ENCODE data around the gene ARAF. TPM values are rescaled to one million over a fixed set of nuclear protein-coding genes. Genes with fewer than 3 reads are reported as not detected.

ARAF gene
- 11.3 TPM for total RNA-seq

DNA sequence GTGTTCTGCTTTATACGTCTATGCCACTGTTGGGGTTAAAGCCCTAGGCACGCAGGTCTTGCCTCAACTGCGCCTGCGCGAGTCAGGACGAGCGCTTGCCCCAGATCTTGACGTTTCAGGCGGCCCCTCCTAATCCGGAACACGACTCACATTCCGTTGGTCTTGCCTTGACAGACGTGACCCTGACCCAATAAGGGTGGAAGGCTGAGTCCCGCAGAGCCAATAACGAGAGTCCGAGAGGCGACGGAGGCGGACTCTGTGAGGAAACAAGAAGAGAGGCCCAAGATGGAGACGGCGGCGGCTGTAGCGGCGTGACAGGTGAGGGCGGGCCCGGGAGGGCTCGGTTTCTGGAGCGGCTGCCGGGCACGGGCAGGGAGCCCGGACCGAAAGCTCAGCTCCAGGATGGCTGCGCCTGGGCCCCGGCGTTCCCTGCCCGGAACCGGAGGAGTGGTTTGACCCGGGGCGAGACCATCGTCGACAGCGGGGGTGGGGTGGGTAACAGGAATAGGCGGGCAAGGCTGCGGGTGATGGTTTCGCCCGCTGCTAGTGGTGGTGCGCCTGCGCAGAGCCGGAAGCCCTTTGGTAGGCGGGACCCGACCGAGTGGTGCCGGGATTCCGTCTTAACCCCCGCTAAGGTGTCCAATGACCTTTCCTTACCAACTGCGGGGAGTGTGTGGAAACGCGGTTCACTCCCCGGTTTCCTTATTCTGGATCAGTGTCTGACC, at the start of gene ARAF:
Gene ARAF (plus strand): TSS at position 272 of the 725 bp plus-strand sequence. CDS start 1,763 bp downstream, outside the sequence.

DNA sequence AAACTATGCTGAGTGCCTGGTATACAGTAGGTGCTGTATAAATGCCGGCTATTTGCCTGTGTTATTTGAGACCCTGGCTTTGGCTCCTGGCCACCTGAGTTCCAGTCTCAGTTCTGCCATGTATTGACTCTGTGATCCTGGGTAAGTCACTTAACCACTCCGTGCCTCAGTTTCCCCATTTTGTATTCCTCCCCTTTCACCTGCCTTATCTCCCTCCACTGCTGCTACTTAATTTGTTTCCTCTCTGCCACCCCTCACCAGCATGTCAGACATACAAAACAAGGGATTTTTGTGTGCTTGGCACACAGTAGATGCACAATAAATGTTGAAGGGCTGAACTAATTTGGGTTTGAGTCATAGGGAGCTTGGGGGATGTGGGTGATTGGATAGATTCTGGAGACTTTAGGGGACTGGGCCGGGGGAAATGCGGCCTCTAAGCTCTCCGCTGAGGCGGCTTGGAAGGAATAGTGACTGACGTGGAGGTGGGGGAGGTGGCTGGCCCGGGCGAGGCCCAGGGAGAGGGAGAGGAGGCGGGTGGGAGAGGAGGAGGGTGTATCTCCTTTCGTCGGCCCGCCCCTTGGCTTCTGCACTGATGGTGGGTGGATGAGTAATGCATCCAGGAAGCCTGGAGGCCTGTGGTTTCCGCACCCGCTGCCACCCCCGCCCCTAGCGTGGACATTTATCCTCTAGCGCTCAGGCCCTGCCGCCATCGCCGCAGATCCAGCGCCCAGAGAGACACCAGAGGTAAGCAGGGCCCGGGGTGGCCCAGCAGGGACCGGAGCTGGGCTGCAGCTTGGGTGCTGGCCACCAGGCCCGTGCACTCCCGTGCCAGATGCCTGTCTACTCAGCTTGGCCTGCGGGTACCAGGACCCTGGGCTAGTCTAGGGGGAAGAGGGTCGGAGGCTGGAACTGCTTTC, 21.0 kb downstream of the ARAF start, which contains the start of gene TIMP1:
Gene TIMP1 (plus strand): TSS at position 706 of the 917 bp plus-strand sequence. CDS start 980 bp downstream, outside the sequence.

GRCh38 chrX:47619486-47620302, 58.7 kb downstream of the ARAF start, which contains the start of gene SYN1:
SYN1 (minus strand) TSS chrX:47619857; CDS start chrX:47619728, 129 bp downstream.

Small RNA genes within 50 kb of the gene (small RNA-seq; reads per million reads assigned to genes)
- not detected for gene MIR4769 (ENCODE audit: low replicate concordance)

Other genes starting within 250 kb of the ARAF start
- gene ZNF157, start 190.6 kb upstream of the ARAF start, total RNA-seq: 5.0 TPM
- 14.7 TPM for gene ZNF41, start 78.0 kb upstream of the ARAF start, total RNA-seq
- gene TIMP1, start 21.2 kb downstream of the ARAF start, total RNA-seq: 4.4 TPM
- gene SYN1, start 58.7 kb downstream of the ARAF start, total RNA-seq: 27.9 TPM
- gene CFP, start 68.7 kb downstream of the ARAF start, total RNA-seq: 1.3 TPM
- 14.4 TPM for gene ELK1, start 89.4 kb downstream of the ARAF start, total RNA-seq
- gene UXT, start 98.0 kb downstream of the ARAF start, total RNA-seq: 67.6 TPM